Stimulated activated CD4-positive, alpha-beta T cell treated with anti-CD3 and anti-CD28 coated beads, Interleukin-4, amount 100 ng/mL, for 24 hours (primary cell): Measurements from ENCODE around the gene JMJD6.
A peak's percentile ranks its signal among the peaks of the same experiment; 100 is the strongest.
"Not testable (repeated sequence)": the region's sequence is repeated elsewhere in the genome, so short reads cannot be mapped to it uniquely, and the experiment has no call there.

ENCODE experiments used
- DNase-seq: peaks from one replicate; pipeline ENCODE4 v3.0.0-alpha.2; 2020

The JMJD6 gene

DNA sequence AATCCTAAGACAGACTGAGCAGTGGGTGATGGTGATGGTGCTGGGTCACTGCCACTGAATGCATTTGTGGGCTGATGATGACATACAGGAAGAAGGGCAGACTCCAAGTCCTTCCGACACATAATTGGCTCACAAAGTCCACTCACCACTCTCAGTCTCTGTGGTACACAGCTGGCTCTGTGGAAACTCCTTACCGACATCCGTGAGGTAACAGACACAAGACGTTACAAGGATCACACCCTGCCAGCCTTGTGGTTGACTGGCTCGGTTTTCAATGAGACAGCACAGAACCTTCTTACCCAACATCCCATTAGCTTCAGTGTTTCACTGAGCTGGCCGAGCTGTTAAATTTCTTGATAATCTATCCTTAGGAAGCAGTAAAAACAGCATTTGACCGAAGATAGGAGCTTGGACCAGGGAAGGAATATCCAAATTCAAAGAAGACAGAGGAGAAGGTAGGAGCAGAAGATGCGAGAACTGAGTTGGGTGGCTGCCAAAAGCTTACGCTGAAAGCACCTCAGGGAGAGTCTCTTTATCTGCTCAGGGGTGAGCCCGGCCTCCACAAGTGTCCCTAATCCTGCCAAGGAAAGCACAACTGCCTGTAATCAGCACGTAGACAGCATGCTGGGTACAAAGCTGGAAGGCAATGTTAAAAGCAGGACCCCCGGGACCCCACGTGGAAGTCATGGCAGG lies 10.1 kb downstream of the JMJD6 start:
- peak; percentile 29 for DNase-seq

DNA sequence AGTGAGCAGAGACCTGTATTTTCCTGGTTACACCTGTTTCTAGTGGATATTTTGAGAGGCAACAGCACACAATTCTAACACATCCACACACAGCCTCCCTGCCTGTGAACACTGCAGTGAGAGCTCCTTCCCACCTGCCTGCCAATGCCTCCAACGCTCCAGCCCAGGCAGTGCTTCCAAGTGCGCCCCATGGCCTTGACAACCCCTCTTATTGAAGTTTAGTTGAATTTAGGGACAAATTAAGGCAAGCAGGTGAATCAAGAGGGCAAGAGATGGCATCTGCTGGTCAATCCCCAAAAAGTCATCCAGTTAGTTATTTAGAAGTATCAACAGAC lies 10.9 kb downstream of the JMJD6 start:
- DNase-seq = no peak

DNA sequence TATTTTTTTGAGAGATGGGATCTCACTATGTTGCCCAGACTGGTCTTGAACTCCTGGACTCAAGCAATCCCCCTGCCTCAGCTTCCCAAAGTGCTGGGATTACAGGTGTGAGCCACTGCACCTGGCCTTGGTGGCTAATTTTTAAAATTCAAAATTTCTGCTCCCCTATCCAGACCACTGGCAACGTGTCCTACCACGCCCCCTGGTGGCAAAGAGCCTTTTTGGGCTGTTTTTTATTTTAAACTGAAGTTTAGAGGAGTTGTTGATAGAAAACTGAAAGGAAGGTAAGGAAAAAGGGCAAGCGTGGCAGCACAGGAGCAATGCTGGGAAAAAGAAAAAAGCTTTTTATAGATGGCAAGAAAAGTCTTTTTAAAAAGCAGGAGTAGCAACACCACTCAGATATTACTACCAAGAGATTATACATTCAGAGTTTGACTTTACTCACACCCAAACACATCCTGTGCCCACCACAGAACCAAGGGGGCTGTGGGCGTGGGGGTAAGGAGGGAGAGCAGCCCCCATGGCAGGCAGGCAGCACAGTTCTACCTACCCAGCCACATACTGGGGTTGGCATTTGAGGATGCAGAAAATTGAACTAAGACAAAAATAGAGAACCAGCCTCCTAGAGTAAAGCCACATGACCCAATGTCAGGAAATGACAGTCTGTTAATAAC lies 11.4 kb downstream of the JMJD6 start:
- peak; percentile 82 for DNase-seq

DNA sequence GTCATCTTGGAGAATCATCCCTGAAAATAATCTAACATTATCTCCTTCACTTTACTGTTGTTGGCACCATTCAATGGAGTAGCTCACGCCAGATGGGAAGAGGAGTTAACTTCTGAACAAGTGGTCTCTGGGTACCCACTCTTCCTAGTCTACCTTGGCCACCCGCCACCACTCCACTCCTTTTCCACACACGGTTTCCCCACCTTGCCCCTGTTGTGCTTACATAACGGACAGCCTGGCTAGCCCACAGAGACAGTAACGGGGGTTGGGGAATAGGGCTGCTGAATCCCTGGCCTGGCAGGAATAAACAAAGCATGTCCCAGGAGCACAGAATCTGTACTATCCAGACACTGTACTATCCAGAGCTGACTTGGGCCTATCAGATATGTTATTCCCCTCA lies 12.1 kb downstream of the JMJD6 start:
- DNase-seq = no peak

DNA sequence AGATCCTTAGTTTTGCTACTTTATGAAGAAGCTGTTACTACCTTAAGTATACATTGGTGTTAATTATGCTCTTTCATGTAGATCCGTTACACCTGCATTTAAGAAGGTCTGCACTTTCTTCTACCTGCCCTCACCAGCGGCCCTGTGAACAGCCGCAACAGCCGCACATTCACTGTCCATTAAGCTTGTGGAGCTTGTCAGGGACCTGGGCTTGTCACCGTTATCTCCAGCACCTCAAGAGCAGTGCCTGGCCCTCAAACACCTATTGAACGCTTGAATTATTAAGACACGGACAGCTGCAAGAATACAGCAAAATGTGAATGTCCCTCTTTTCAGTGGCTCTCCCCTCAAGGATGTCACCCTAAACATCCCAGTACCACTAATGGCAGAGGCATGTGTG lies 12.6 kb downstream of the JMJD6 start:
- DNase-seq = no peak

GRCh38 chr17:76712321-76712720 lies 14.1 kb downstream of the JMJD6 start:
- not testable (repeated sequence) for DNase-seq

- peak; percentile 56 for DNase-seq
Measured at GRCh38 chr17:76710863-76711611, 15.4 kb downstream of the JMJD6 start, which contains the start of gene MXRA7. Gene MXRA7 (minus strand): TSS chr17:76710965. CDS start chr17:76710946, 19 bp downstream.

- not testable (repeated sequence) for DNase-seq
Measured at GRCh38 chr17:76709951-76710862, 16.2 kb downstream of the JMJD6 start.

- DNase-seq = no peak
Measured at GRCh38 chr17:76709077-76709950, 17.1 kb downstream of the JMJD6 start.

- DNase-seq = no peak
Measured at GRCh38 chr17:76707985-76708807, 18.2 kb downstream of the JMJD6 start.

GRCh38 chr17:76706817-76707216 lies 19.6 kb downstream of the JMJD6 start:
- DNase-seq = no peak

GRCh38 chr17:76704805-76705204 lies 21.6 kb downstream of the JMJD6 start:
- DNase-seq = no peak

- DNase-seq = no peak
Measured at GRCh38 chr17:76702941-76703637, 23.3 kb downstream of the JMJD6 start.

- DNase-seq = no peak
Measured at GRCh38 chr17:76702076-76702475, 24.3 kb downstream of the JMJD6 start.

- DNase-seq = no peak
Measured at GRCh38 chr17:76701471-76701967, 24.9 kb downstream of the JMJD6 start.

- DNase-seq = no peak
Measured at GRCh38 chr17:76700617-76701470, 25.6 kb downstream of the JMJD6 start.

DNA sequence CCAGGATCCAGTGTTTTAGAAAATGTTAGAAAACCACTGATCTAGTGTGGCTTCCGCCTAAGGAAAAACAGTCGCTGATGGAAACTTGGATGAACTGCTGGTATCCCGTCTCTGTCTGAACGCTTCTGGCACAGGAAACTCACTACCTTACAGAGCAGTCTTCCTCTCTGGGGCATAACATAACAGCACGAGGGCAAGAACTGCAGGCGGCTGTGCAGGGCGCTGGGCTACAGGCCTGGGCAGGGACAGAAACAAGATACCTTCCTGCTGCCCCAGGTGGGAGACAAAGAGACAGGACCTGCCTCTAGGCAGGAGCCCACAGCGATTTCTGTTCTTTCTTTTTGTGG lies 26.2 kb downstream of the JMJD6 start:
- DNase-seq = no peak

GRCh38 chr17:76698466-76698977 lies 27.9 kb downstream of the JMJD6 start:
- DNase-seq = not testable (repeated sequence)
